SU-DHL-6 (cell line): Measurements from ENCODE around the gene GNB4.

Source experiments
- H2AFZ ChIP-seq: fragments of 200-600 bp; sonication (generic); 2 replicates; pipeline ENCODE4 v1.6.1; 2014; ENCODE audit warnings: low read depth, mild to moderate bottlenecking, moderate library complexity, mixed read lengths, antibody characterized with exemption, low read length; ENCODE audit not compliant: severe bottlenecking
- H3F3A ChIP-seq: fragments of 200-600 bp; shearing (Covaris generic); 2 replicates; pipeline ENCODE4 v1.6.0; 2016; ENCODE audit warnings: antibody characterized with exemption, mild to moderate bottlenecking; ENCODE audit not compliant: insufficient read depth
- H3K27ac ChIP-seq: fragments of 200-600 bp; sonication (generic); 2 replicates; pipeline ENCODE4 v1.5.1; 2016; ENCODE audit warnings: low read depth, mild to moderate bottlenecking, low read length, moderate library complexity, mixed read lengths
- H3K27me3 ChIP-seq: fragments of 200-600 bp; sonication (generic), shearing (Covaris generic); 2 replicates; pipeline ENCODE4 v1.6.0; 2014; ENCODE audit warnings: mild to moderate bottlenecking, low read length
- H3K36me3 ChIP-seq: fragments of 200-600 bp; sonication (generic); 2 replicates; pipeline ENCODE4 v1.6.1; 2014; ENCODE audit warnings: mild to moderate bottlenecking, low read length, mixed read lengths
- H3K4me2 ChIP-seq: fragments of 300-600, 200-600 bp; shearing (Covaris generic), sonication (generic); 2 replicates; pipeline ENCODE4 v1.6.0; 2014; ENCODE audit warnings: low read length, low read depth, mild to moderate bottlenecking; ENCODE audit not compliant: poor library complexity, severe bottlenecking
- H3K4me3 ChIP-seq: fragments of 200-600 bp; sonication (generic); 2 replicates; pipeline ENCODE4 v1.5.1; 2014; ENCODE audit warnings: antibody characterized with exemption, low read length, mild to moderate bottlenecking, mixed read lengths; ENCODE audit not compliant: insufficient read depth, poor library complexity, severe bottlenecking
- H3K79me2 ChIP-seq: fragments of 200-600 bp; sonication (generic); 2 replicates; pipeline ENCODE4 v1.6.1; 2014; ENCODE audit warnings: mild to moderate bottlenecking, low read length, moderate library complexity; ENCODE audit not compliant: insufficient read depth
- H3K9ac ChIP-seq: fragments of 200-600 bp; sonication (generic); 2 replicates; pipeline ENCODE4 v1.7.0; 2014; ENCODE audit warnings: mild to moderate bottlenecking, low read length
- H3K9me2 ChIP-seq: fragments of 200-600 bp; sonication (generic); replicated peaks from 2 replicates; pipeline ENCODE4 v1.6.1; 2014; ENCODE audit warnings: low read length; ENCODE audit not compliant: insufficient read depth
- H3K9me3 ChIP-seq: fragments of 200-600 bp; sonication (generic); 2 replicates; pipeline ENCODE4 v1.6.1; 2014; ENCODE audit warnings: low read length, mixed read lengths; ENCODE audit not compliant: insufficient read depth
- H4K20me1 ChIP-seq: fragments of 200-600 bp; sonication (generic); 2 replicates; pipeline ENCODE4 v1.6.1; 2014; ENCODE audit warnings: low read depth, mild to moderate bottlenecking, antibody characterized with exemption, low read length, moderate library complexity, mixed read lengths
- EZH2phosphoT487 ChIP-seq: fragments of 200-600 bp; sonication (generic), shearing (Covaris generic); conservative IDR thresholded peaks from 2 replicates; pipeline ENCODE4 v1.6.1; 2018; ENCODE audit warnings: mild to moderate bottlenecking, antibody characterized with exemption, low read length, moderate library complexity, mixed read lengths
- TF ChIP-seq, protein P1 (sequence below): fragments of 200-600 bp; sonication (generic); IDR thresholded peaks from one replicate; pipeline ENCODE4 v1.5.1; 2017; ENCODE audit warnings: antibody characterized with exemption, mild to moderate bottlenecking, low read length, moderate library complexity; ENCODE audit not compliant: insufficient read depth, poor library complexity, severe bottlenecking

The GNB4 gene

DNA sequence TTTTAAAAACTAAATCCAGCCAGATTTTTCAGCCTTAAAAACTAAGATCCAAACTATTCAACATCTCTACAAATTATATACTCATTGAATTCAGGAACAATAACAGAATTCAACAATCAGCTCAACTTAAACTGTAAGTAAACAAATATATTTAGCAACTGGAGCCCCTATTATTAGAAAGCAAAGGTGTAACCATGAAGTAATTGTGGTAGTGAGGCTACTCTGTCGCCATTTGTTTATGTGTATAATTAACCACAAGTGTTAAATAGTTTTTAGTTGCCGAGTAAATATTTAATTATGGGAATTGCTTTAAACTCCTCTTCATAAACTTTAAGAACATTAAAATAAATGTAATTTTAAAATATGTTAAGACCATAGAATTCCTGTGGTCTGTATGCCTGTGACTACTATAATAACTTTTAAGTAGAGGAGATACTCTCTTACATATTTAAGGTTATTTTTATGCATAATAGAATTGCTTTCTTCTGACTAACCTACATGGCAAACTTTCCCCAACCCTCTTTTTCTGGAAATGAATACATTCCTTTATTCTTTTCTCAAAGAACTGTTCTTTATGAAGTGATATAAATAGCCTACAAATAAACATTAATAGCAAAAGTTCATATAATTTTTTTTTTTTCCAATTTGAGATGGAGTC is 52.6 kb downstream of the GNB4 start:
- Histone ChIP-seq H3K27ac (no peak overlapping the region), H3K79me2 (no peaks in the 10 kb centered on the region), H3K9me2 (no peaks in the 10 kb centered on the region), H3K36me3 (peaks cover 5% of the 10 kb centered on the region; the same call in 1 of the 2 replicates), H3F3A (no peaks in the 10 kb centered on the region), H2AFZ (no peak overlapping the region), H3K27me3 (no peaks in the 10 kb centered on the region), H4K20me1 (no peaks in the 10 kb centered on the region), H3K4me2 (no peak overlapping the region), H3K9me3 (no peaks in the 10 kb centered on the region), H3K4me3 (no peak overlapping the region), H3K9ac (no peak overlapping the region)
- TF ChIP-seq EZH2phosphoT487: no peak
- TF ChIP-seq, protein P1, sequence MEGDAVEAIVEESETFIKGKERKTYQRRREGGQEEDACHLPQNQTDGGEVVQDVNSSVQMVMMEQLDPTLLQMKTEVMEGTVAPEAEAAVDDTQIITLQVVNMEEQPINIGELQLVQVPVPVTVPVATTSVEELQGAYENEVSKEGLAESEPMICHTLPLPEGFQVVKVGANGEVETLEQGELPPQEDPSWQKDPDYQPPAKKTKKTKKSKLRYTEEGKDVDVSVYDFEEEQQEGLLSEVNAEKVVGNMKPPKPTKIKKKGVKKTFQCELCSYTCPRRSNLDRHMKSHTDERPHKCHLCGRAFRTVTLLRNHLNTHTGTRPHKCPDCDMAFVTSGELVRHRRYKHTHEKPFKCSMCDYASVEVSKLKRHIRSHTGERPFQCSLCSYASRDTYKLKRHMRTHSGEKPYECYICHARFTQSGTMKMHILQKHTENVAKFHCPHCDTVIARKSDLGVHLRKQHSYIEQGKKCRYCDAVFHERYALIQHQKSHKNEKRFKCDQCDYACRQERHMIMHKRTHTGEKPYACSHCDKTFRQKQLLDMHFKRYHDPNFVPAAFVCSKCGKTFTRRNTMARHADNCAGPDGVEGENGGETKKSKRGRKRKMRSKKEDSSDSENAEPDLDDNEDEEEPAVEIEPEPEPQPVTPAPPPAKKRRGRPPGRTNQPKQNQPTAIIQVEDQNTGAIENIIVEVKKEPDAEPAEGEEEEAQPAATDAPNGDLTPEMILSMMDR: no peak

GRCh38 chr3:179391906-179392305 is 59.4 kb downstream of the GNB4 start:
- TF ChIP-seq EZH2phosphoT487: no peak
- TF ChIP-seq, protein P1: no peak
- no peak overlapping the region for H3K9ac ChIP-seq
- H3K9me3 ChIP-seq: no peaks in the 10 kb centered on the region
- H3K9me2 ChIP-seq: no peaks in the 10 kb centered on the region
- no peaks in the 10 kb centered on the region for H3K79me2 ChIP-seq
- no peak overlapping the region for H3K4me3 ChIP-seq
- H4K20me1 ChIP-seq: no peaks in the 10 kb centered on the region
- no peak overlapping the region for H2AFZ ChIP-seq
- H3F3A ChIP-seq: no peaks in the 10 kb centered on the region
- H3K36me3 ChIP-seq: peaks cover 35% of the 10 kb centered on the region
- no peaks in the 10 kb centered on the region for H3K27me3 ChIP-seq
- no peak overlapping the region for H3K27ac ChIP-seq
- H3K4me2 ChIP-seq: no peak overlapping the region

- H3K9me2 ChIP-seq: no peaks in the 10 kb centered on the region
- TF ChIP-seq EZH2phosphoT487: no peak
- TF ChIP-seq, protein P1: no peak
- H3K27me3 ChIP-seq: no peaks in the 10 kb centered on the region
- no peak overlapping the region for H3K4me3 ChIP-seq
- no peak overlapping the region for H3K4me2 ChIP-seq
- H3K27ac ChIP-seq: no peak overlapping the region
- no peaks in the 10 kb centered on the region for H3K79me2 ChIP-seq
- peaks cover 43% of the 10 kb centered on the region for H3K36me3 ChIP-seq
- H3F3A ChIP-seq: peaks cover 8% of the 10 kb centered on the region; the same call in 1 of the 2 replicates
- no peak overlapping the region for H2AFZ ChIP-seq
- no peak overlapping the region for H3K9ac ChIP-seq
- H4K20me1 ChIP-seq: peaks cover 2% of the 10 kb centered on the region; the same call in 1 of the 2 replicates
- H3K9me3 ChIP-seq: no peaks in the 10 kb centered on the region
These were observed 74.8 kb downstream of the GNB4 start for GRCh38 chr3:179376474-179376873.
